HG02884 (cell line): ENCODE data around the gene TM2D3.

Source experiments
- ATAC-seq: cut with Tn5 transposase; IDR thresholded peaks from one replicate; pipeline ENCODE4 v1.9.1; 2021; ENCODE audit warnings: mild to moderate bottlenecking, moderate library complexity; ENCODE audit not compliant: unreplicated experiment

The TM2D3 gene, protein sequence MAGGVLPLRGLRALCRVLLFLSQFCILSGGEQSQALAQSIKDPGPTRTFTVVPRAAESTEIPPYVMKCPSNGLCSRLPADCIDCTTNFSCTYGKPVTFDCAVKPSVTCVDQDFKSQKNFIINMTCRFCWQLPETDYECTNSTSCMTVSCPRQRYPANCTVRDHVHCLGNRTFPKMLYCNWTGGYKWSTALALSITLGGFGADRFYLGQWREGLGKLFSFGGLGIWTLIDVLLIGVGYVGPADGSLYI

DNA sequence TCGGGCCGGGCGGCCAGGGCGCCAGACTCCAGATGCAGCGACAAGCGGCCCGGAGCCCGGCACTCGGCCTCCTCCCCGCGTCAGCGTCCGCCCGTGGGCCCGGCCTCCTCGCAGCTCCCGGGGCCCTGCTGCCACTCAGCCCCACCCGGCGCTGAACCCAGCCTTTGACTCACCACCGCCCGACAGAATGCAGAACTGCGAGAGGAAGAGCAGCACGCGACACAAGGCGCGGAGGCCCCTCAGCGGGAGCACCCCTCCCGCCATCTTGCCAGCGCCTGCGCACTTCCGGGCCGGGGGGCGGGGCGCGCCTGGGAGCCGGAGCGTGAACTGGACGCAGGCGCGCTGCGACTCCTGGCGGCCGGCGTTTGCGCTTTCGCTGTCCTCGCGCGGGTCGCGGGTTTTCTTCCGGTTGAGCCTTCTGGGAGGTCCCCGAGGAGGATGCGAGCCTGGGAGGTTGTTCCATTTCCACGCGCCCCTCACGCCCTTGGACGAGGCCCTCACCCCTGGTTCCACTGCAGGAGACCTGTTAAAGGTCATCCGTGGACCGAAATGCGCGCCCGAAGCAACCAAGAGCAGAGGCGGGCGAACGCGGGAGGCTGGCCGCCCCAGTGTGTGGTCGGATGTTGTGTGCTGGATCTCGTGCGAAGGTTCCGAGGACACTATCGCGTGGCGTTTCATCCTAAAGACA lies at the start of gene TM2D3:
TSS of gene TM2D3 (minus strand) at position 284 of the 688 bp plus-strand sequence. CDS start at position 264, 20 bp downstream.
- ATAC-seq, result peak; percentile 82

DNA sequence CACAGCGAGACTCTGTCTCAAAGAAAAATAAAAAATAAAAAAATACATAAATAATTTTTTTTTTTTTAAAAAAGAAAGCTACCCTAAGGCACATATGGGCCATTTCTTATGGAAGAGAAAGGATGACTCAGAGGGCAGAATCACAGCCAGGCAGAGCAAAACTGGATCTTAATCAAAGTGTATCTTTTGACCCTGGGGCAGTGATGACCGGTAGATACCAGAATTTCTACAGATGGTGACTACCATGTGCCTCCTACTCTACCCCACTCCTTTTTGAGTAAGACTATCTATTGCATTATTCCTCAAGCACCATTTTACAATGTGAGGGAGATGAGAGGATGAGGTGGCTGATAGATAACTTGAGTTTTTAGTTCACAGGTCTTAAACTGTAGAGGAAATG lies 46.1 kb upstream of the TM2D3 start:
- no peak for ATAC-seq

DNA sequence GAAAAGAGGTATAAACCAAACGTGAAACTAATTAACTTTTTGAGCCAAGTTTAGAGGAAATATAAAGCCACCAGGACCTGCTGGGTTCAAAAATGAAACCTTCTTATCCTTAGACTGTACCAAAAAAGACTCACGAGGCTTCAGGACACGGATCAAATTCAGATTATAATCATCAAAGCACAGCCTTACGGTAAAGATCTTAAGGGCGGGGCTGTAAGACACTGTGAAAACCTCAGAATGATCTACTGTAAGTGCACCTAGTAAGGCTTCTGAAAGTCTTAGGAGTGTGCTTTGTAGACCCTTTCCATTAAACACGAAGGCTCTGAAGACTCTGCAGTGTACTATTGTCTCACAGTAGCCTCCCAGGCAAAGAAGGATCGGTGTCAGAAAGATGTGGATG lies 45.3 kb upstream of the TM2D3 start:
- ATAC-seq, result no peak

DNA sequence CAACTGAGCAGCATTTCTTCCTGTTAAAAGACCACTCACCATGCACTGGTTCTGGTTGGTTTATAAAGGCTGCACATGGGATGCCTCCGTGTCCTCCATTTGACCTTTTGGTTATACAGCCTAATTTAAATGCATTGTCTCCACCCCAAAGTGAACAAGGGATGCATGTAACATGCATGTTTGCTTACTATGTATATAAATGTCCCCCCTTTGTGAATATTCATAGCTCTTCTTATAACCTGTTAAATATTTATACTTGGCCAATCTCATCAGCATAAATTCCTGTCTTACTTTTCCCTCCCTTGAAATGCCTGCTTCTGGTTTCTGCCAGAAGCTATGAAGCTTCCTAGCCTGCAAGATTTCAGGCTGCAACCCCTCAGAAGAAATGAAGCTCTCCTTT lies 44.6 kb upstream of the TM2D3 start:
- no peak for ATAC-seq

DNA sequence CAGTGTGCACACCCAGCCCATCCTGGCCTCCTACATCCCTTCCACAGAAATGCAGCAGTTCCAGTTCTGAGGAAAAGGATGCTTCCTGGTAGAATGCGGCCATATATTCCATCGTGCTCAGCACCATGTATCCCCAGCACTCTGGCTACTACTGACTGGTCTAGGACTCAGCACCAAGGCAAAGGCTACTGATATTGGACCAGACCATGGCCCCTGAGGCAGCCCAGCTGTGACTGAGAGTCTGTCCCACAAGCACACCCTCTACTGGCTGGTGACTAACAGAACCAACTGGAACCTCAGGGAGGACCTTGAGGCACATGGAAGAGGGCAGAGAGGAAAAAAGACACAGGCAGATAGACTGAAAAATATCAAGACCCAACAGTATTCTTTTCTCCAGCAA lies 42.1 kb upstream of the TM2D3 start:
- no peak for ATAC-seq

DNA sequence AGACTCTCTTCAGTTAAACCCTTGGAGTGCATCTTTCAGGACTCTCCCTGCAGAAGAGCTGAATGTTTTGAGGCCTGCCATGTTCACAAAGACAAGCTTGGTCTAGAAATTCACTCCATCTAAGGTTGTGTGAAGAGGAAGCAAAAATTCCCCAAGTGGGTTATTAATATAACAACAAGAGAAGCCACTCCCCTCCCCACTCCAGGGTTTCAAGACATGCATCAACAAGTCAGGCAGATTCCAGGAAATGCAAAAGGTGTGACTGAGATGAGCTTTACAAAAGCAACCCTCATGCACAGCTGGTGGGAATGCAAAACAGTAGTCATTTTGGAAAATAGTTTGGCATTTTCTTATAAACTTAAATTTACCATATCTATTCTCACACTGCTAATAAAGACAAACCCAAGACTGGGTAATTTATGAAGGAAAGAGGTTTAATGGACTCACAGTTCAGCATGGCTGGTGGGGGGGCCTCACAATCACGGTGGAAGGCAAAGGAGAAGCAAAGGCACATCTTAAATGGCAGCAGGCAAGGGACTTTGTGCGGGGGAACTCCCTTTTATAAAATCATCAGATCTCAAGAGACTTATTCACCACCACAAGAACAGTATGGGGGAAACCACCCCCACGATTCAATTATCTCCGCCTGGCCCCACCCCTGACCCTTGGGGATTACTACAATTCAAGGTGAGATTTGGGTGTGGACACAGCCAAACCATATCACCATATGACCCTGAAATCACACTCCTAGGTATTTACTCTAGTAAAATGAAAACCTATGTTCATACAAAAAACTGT lies 40.8 kb upstream of the TM2D3 start:
- no peak for ATAC-seq

DNA sequence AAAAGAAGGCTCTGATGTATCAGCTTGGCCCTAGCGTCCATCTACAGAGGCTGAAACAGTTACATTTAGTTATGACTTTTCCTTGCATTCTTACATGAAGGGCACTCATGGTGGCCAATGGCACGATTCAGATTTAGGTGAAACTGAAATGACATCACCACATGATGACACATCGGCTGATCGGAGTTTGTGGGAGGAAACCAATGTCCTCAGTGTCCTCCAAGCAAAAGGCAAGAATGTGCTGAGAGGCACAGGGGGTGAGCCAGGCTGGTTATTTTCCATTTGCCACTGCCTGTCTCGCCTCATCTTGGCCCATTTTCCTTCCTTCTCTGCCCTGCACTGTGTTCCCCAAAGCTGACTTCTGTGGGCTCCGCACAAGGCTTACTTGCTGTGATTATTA lies 37.7 kb upstream of the TM2D3 start:
- ATAC-seq, result no peak

DNA sequence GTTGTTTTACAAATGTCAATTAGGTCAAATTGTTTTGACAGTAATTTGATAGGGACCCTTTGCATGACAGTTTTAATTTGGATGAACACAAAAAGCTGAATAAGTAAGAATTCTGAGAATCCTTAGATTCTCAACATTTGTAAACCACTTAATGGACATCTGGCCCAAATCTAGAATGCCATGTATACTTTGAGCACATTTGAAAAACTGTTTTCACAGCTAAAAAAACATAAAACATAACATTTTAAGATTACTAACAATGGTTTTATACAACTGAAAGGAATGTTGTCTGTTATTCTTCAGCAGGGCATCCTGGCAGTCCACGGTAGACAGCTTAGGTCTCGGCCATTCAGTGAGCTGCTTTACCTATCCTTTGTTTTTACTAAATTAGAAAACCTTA lies 34.5 kb upstream of the TM2D3 start:
- ATAC-seq, result no peak

DNA sequence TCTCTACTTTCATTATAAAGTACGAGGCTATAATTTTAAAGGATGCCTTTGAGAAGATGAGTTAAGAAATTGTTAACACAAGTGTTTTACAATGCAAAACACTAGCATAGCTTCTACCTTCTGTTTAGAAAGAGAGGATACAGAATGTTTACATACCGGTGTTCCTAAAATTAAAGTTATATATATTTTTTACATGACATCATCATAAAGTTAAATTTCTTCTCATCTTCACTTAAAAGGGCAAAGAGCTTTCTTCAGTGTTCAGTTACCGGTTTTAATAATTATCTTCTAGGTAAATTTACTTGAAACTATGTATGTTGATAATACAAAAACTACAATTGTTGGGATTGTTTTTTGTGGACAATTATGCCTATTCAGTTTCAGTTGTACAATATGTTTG lies 32.7 kb upstream of the TM2D3 start:
- ATAC-seq, result no peak

DNA sequence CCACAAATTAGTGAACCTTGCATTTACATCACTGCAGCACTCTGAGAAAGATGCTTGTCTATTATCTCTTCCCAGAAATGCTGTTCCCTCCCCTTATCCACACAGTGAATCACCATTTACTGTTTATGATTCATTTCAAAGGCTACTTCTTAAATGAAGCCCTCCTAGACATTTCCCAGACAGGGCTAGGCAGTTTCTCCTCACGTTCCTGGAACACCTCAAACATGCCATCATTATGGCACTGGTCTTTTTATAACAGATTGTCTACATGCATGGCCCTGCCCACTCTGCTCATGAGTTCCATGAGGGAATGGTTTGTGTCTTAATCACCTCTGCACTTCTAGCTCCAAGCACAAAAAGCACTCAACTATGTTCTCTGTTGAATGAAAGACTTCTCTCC lies 32.2 kb upstream of the TM2D3 start:
- no peak for ATAC-seq

DNA sequence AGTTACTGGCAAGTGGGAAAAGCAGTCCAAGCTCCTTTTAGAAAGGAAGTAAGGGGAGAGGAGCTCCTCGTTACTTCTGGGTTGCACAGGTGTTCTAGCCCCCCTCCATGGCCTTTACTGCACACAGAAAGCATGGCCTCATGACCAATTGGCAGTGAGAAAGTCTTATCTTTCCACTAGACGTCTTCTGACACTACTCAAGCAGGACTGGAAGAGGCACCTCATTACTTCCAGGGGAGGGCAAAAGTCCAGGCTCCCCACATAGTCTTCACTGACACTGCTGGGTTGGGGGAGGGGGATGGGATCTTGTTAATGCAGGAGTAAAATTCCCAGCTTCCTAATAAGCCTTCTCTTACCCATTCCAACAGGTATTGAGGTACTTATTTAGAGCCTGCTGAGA lies 27.6 kb upstream of the TM2D3 start:
- no peak for ATAC-seq

DNA sequence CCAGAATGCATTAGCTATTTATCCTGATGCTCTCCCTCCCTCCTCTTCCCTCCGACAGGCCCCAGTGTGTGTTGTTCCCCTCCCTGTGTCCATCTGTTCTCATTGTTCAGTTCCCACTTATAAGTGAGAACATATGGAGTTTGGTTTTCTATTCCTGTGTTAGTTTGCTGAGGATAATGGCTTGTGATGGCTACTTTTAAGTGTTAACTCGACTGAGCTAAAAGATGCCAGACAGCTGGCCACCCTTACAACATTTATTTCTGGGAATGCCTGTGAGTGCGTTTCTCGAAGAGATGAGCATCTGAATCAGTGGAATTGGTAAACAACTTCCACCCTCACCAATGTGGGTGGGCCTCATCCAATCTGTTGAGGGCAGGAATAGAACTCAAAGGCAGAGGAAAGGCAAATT lies 24.7 kb upstream of the TM2D3 start:
- ATAC-seq, result no peak

DNA sequence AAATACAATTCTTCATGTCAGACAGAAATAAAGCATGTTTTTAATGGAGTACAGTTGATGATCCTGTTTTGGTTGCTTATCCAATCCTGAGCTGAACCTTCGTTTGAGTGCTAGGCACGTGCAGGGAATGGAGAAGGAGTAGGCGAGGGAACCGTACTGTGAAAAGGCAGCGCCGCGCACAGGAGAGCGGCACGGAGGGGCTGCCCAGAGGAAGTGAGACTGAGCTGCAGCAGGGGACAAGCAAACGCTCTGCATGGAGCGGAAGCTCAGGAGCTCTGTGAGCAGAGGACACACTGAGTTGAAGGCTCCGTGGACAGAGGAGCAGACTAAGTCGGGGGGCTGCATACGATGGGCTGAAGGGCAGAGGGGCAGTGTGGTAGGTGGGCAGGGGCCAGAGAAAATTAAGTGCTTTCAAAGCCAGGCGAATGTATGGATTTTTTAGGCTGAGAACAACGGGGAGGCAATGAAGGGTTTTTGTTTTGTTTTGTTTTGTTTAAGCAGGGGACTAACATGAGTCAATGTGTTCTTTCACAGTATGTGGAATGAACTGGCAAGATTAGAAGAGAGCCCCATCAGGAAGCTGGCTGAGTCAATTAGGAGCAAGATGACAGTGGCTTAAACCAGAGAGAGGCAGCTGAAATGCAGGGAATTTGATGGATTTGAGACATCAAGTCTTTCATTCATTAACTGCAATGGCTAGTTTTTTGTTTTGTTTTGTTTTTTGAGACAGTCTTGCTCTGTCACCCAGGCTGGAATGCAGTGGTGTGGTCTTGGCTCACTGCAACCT lies 23.8 kb upstream of the TM2D3 start:
- ATAC-seq, result peak; percentile 86

DNA sequence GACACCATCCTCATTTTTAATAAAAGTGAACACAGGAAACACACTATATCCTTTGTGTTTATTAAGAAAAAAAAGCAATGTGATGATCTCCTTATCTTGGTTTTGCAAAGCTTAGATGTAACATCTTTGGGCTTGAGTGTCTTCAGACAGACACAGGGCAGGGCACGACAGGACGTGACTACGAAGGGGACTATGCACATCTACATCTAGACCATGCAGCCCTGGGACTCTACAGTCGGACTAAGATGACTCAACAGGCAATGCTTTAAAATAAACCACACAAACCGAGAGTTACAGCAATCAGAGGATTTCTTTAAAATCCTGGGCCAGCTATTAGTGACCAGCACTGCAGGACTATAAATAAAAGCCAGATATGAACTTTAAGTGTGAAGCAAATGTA lies 22.8 kb upstream of the TM2D3 start:
- no peak for ATAC-seq

DNA sequence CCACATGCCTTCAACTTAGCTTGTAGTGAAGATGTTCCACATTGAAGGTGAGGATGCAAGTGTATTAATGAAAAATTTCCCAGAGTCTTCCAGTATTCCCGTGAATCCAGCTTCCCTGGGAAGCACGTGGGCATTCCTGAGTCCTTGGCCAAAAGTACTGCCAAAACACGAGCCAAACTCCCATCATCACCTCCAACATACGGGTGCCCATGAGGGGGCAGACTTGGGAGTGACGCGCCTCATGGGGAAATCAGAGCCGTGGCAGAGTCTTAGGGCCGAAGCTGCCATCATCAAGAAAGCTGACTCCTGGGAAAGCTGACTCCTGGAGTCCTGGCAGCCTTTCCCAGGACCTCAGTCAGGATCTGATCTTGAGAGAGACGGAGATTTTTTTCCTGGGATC lies 20.1 kb upstream of the TM2D3 start:
- no peak for ATAC-seq

DNA sequence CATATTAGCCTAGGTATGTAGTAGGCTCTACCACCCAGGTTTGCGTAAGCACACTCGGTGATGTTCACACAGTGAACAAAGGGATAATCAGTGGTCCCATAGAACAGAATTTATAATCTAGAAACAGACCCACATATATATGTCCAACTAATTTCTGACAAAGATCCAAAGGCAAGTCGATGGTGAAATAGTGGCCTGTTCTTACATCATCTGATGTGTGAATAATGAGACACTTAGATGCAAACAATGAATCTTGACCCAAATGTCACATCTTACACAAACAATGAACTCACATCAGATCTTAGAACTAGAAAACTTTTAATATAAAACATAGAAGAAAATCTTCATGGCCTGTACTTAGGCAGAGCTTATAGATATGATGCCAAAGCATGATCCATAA lies 17.6 kb upstream of the TM2D3 start:
- no peak for ATAC-seq

DNA sequence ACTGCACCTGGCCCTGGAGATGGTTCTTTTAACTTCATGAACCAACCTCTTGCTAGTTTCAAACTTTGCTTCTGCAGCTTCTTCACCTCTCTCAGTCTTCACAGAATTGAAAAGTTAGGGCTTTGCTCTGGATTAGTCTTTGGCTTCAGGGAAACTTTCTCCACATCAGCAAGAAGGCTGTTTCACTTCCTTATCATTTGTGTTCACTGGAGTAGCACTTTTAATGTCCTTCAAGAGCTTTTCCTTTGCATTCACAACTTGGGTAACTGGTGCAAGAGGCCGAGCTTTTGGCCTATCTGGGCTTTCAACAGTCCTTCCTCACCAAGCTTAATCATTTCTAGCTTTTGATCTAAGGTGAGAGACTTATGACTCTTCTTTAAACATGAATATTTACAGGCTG lies 15.7 kb upstream of the TM2D3 start:
- no peak for ATAC-seq

DNA sequence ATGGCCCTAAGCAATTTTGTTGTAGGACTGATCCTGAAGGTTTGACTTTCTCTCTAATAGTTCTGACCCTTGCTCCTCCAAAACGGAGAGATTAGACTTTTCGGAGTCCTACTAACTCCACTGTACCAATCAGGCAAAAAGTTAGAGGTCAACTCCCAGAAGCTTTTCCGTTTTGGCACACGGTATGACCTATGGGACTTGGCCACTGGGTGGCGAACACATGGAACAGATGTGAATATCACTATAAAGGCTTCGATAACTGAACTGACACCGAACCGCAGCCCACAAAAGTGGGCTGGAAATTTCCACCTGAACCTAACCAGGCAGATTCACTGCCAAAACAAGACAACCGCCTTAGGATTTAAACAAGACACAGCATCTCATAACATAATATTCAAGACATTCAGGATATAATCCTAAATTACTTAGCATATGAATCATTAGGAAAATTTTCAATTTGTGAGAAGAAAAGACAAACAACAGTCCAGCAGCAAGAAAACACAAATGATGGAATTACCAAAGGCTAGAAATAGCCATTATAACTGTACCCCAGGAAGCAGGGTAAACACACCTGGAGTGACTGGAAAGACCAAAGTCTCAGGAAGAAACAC lies 12.2 kb upstream of the TM2D3 start:
- no peak for ATAC-seq

DNA sequence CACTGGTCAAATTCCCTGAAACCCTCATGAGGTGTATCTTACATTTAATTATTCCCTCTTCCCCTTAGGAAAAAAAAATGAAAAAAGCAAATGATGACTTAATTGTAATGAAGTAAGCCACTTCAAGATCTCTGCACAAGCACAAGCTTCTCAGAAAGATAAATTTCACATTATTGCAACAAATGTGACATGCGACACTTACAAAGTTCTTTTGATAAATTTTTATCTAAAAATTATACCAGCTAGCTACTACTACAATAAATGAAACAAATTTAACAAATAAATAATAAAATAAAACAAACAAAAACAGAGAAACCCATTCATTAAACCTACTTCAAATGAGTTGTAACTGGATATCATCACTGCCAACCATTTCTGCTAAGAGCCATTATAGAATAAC lies 10.0 kb upstream of the TM2D3 start:
- no peak for ATAC-seq

DNA sequence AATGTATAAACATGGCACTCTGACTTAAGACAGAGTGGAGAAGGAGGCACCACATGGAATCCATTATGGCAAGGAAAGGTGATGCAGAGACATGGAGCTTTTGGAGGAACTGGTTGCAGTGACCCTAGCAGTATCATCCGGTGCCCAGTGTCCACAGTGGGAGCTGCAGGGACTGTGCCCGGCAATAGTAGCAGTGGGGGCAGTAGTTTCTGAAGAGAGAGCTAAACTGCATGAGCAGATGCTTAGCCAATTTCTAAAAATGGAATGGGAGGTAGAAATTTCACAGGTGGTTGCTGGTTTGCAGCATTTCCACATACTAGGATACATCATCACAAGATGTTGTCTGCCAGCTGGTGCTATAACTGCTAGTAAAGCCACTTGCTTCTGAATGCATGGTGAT lies 7.8 kb upstream of the TM2D3 start:
- ATAC-seq, result no peak
